ENCODE data around the gene MAPK12.

The MAPK12 gene

GRCh38 chr22:50270666-50271394 lies 9.3 kb upstream of the MAPK12 start:
- no peak for TF ChIP-seq PAX5 (IDR thresholded peaks at IDR 0.05; ENCODE audit: insufficient read depth, low read length, severe bottlenecking)
- TF ChIP-seq POLR2AphosphoS5 (IDR thresholded peaks at IDR 0.05; ENCODE audit: low read depth, low read length): no peak
- no peak for TF ChIP-seq POU2F2 (IDR thresholded peaks at IDR 0.05; ENCODE audit: low read depth, low read length)
- TF ChIP-seq TAF1 (IDR thresholded peaks at IDR 0.05; ENCODE audit: low read depth, low read length): no peak
- TF ChIP-seq POLR2A (IDR thresholded peaks at IDR 0.05; ENCODE audit: low read depth, low read length): no peak
- TF ChIP-seq SPI1 (IDR thresholded peaks at IDR 0.05; ENCODE audit: low read depth, low read length): no peak
- peak; percentile 73 for DNase-seq (ENCODE audit: insufficient read length, low spot score)
- FAIRE-seq: peak; percentile 71

DNA sequence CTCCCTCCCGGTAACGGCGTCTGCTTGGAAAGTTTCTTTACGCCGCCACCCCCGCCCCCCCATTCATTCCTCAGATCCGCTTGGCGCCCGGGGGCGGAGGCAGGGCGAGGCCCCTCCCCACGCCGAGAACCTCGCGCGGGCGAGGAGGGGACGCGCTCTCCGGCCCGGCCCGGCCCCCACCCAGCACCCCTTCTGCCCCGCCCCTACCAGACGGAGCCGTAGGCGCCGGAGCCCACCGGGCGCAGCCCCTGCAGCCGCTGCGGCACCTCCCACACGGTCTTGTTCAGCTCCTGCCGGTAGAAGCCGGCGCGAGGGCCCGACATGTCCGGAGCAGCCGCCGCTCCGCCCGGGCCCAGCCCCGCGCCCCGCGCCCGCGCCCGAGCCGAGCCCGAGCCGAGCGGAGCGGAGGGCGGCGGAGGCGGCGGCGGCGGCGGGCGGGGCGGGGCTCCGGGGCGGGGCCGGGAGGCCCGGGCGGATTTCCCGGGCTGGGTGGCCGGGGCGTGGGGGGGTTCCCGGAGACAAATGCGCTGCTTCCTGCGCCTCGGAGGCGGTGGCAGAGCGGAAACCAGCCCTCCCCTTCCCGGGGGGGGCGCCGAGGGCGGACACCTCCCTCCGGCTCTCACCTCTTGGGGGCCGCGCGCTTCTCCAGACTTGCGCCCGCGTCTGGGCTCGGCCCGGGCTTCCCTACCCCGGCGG lies 8.6 kb upstream of the MAPK12 start, which contains the start of gene MAPK11:
MAPK11 (minus strand) TSS at position 411 of the 696 bp plus-strand sequence; CDS start at position 323, 88 bp downstream.
- no peak for FAIRE-seq
- no peak for TF ChIP-seq POU2F2 (IDR thresholded peaks at IDR 0.05; ENCODE audit: low read depth, low read length)
- TF ChIP-seq SPI1 (IDR thresholded peaks at IDR 0.05; ENCODE audit: low read depth, low read length): no peak
- TF ChIP-seq POLR2AphosphoS5 (IDR thresholded peaks at IDR 0.05; ENCODE audit: low read depth, low read length): no peak
- TF ChIP-seq POLR2A (IDR thresholded peaks at IDR 0.05; ENCODE audit: low read depth, low read length): no peak
- TF ChIP-seq TAF1 (IDR thresholded peaks at IDR 0.05; ENCODE audit: low read depth, low read length): no peak
- TF ChIP-seq PAX5 (IDR thresholded peaks at IDR 0.05; ENCODE audit: insufficient read depth, low read length, severe bottlenecking): no peak
- no peak for DNase-seq (ENCODE audit: insufficient read length, low spot score)

- no peak for DNase-seq (ENCODE audit: insufficient read length, low spot score)
- TF ChIP-seq TAF1 (IDR thresholded peaks at IDR 0.05; ENCODE audit: low read depth, low read length) (no peak), POU2F2 (IDR thresholded peaks at IDR 0.05; ENCODE audit: low read depth, low read length) (no peak), PAX5 (IDR thresholded peaks at IDR 0.05; ENCODE audit: insufficient read depth, low read length, severe bottlenecking) (no peak), SPI1 (IDR thresholded peaks at IDR 0.05; ENCODE audit: low read depth, low read length) (no peak), POLR2A (IDR thresholded peaks at IDR 0.05; ENCODE audit: low read depth, low read length) (no peak), POLR2AphosphoS5 (IDR thresholded peaks at IDR 0.05; ENCODE audit: low read depth, low read length) (no peak)
- no peak for FAIRE-seq
These were observed 8.1 kb upstream of the MAPK12 start for GRCh38 chr22:50269573-50269969.

DNA sequence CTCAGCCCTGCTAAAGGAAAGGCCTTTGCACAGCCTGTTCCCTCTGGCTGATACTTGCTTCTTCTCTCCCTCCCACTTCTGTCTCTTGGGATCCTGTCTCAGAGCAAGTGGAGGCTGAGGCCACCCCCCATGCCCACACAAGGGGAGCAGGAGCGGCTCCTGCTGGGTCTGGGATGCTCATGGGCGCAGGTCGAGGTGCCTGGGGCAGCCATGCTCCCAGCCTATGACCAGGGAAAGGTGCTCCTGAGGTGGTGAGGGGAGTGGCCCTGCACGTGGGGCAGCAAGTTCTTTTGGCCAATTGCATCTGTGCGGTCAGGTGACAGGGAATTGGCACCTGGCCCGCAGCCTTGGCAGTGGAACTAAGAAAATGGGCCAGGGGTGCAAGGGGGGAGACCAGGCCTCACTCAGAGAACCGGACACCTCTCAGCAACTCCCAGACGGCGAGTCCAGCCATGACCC lies 7.2 kb upstream of the MAPK12 start:
- no peak for TF ChIP-seq POLR2A (IDR thresholded peaks at IDR 0.05; ENCODE audit: low read depth, low read length)
- no peak for TF ChIP-seq POLR2AphosphoS5 (IDR thresholded peaks at IDR 0.05; ENCODE audit: low read depth, low read length)
- no peak for TF ChIP-seq SPI1 (IDR thresholded peaks at IDR 0.05; ENCODE audit: low read depth, low read length)
- no peak for TF ChIP-seq POU2F2 (IDR thresholded peaks at IDR 0.05; ENCODE audit: low read depth, low read length)
- no peak for TF ChIP-seq PAX5 (IDR thresholded peaks at IDR 0.05; ENCODE audit: insufficient read depth, low read length, severe bottlenecking)
- no peak for TF ChIP-seq TAF1 (IDR thresholded peaks at IDR 0.05; ENCODE audit: low read depth, low read length)
- no peak for FAIRE-seq
- DNase-seq (ENCODE audit: insufficient read length, low spot score): no peak

DNA sequence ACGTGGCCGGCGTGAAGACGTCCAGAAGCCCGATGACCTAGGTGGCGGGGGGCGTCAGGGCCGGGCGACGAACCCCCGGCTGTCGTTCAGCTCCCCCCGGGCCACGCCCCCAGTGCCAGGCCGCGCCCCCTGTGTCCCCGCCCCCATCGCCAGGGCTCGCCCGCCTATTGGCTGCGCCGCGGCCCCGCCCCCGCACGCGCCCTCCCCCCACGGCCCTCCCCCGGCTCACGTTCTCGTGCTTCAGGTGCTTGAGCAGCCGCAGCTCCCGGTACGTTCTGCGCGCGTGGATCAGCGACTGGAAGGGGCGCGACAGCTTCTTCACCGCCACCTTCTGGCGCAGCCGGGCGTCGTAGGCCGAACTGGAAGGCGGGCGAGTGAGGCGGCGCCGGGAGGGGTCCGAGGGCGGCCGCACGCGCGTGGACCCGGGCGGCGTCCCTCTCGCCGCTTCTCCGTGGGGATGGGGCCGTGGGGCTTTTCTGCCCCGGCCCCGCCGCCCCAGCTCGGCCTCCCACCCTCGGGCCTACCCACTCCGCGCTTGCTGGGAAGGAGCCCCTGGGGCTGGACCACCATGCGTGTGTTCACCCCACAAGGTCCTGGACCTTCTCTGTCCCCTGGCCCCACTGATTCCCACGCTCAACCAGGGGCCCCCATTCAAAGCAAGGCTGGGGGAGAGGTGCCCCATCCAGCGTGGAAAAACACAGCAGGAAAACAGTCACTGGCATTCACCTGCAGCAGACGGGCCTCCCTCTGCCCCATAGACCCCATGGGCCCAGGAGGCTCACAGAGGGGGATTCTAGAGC lies 6.3 kb upstream of the MAPK12 start:
- peak; percentile 83 for DNase-seq (ENCODE audit: insufficient read length, low spot score)
- FAIRE-seq: peak; percentile 81
- TF ChIP-seq SPI1 (IDR thresholded peaks at IDR 0.05; ENCODE audit: low read depth, low read length) (no peak), POLR2A (IDR thresholded peaks at IDR 0.05; ENCODE audit: low read depth, low read length) (no peak), TAF1 (IDR thresholded peaks at IDR 0.05; ENCODE audit: low read depth, low read length) (no peak)

DNA sequence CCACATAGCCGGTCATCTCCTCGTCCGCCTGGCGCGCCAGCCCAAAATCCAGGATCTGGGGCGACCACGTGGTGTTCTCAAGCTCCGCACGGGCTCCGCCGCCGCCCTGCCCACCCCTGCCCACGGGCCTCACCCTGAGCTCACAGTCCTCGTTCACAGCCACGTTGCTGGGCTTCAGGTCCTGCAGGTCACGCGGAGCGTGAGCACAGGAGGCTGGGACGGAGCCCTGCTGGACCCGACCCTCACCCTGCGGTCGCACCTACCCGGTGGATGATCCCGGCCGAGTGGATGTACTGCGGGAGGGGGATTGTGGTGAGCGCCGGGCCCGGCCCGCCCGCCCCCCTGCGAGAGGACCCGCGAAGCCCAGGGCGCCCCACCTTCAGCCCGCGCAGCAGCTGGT lies 5.5 kb upstream of the MAPK12 start:
- TF ChIP-seq PAX5 (IDR thresholded peaks at IDR 0.05; ENCODE audit: insufficient read depth, low read length, severe bottlenecking) (no peak), POLR2A (IDR thresholded peaks at IDR 0.05; ENCODE audit: low read depth, low read length) (no peak), POLR2AphosphoS5 (IDR thresholded peaks at IDR 0.05; ENCODE audit: low read depth, low read length) (no peak), POU2F2 (IDR thresholded peaks at IDR 0.05; ENCODE audit: low read depth, low read length) (no peak), TAF1 (IDR thresholded peaks at IDR 0.05; ENCODE audit: low read depth, low read length) (no peak), SPI1 (IDR thresholded peaks at IDR 0.05; ENCODE audit: low read depth, low read length) (no peak)
- no peak for FAIRE-seq
- no peak for DNase-seq (ENCODE audit: insufficient read length, low spot score)

GRCh38 chr22:50264946-50265669 lies 3.6 kb upstream of the MAPK12 start:
- DNase-seq (ENCODE audit: insufficient read length, low spot score): no peak
- TF ChIP-seq SPI1 (IDR thresholded peaks at IDR 0.05; ENCODE audit: low read depth, low read length) (no peak), POLR2AphosphoS5 (IDR thresholded peaks at IDR 0.05; ENCODE audit: low read depth, low read length) (no peak), POLR2A (IDR thresholded peaks at IDR 0.05; ENCODE audit: low read depth, low read length) (no peak), POU2F2 (IDR thresholded peaks at IDR 0.05; ENCODE audit: low read depth, low read length) (no peak), TAF1 (IDR thresholded peaks at IDR 0.05; ENCODE audit: low read depth, low read length) (no peak), PAX5 (IDR thresholded peaks at IDR 0.05; ENCODE audit: insufficient read depth, low read length, severe bottlenecking) (no peak)
- no peak for FAIRE-seq

DNA sequence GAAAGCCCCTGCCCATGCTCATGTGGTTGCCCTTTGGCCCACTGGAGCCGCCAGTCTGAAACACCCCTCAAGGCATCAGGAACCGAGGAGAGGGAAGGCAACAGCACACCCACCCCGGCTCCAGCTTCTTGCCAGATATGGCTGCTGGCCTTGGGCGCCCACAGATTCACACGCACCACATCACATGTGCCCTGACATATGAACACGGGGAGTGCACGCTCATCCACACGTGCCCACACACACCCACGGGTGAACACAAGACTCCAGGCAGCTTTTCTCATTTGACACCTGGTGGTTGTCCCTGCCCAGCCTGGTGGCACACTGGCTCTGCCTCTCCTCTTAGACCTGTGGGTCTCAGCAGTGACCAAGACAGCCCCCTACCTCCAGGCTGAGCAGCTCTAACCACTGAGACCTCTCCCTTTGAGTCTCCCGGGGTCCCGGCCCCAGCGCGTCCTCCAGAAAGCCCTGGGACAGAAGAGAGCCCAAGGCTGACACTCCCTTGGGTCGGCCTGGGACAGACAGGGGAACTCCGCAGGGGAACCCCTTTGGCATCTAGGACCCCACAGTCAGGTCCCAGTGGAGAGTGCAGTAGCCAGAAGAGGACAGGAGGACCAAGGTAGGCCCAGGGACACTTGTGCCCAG lies 2.7 kb upstream of the MAPK12 start:
- no peak for TF ChIP-seq POLR2AphosphoS5 (IDR thresholded peaks at IDR 0.05; ENCODE audit: low read depth, low read length)
- DNase-seq (ENCODE audit: insufficient read length, low spot score): no peak
- FAIRE-seq: no peak
